A673 (cell line): ENCODE data around the gene GALNT18. TPM values are rescaled to one million over a fixed set of nuclear protein-coding genes. Genes with fewer than 3 reads are reported as not detected.

Source experiments
- BruUV-seq: library from RNA; stranded (reverse); fragments of 400-500 nt; replicated peaks from 2 replicates; lab custom pipeline; 2021; lab: Mats Ljungman, UMichigan
- CTCF ChIA-PET: fragments of 300-600 bp; sonication (Branson Sonifier 250); formaldehyde crosslinking; loops from one replicate; lab custom pipeline; 2022; ENCODE audit warnings: antibody characterized with exemption; lab: Charles Lee
- POLR2A ChIA-PET: fragments of 300-600 bp; sonication (Branson Sonifier 250); formaldehyde crosslinking; loops from one replicate; lab custom pipeline; 2022; ENCODE audit warnings: antibody characterized with exemption; ENCODE audit not compliant: low non-redundant PET; lab: Charles Lee
- DNase-seq: peaks from one replicate; pipeline ENCODE4 v3.0.0-alpha.2; 2015; ENCODE audit warnings: low spot score
- H3K27ac ChIP-seq: fragments of 200-600 bp; sonication (generic); 2 replicates; pipeline ENCODE4 v1.5.1; 2016; ENCODE audit warnings: mixed run types, low read depth, mild to moderate bottlenecking, mixed read lengths, antibody characterized with exemption, low read length; ENCODE audit not compliant: poor library complexity, severe bottlenecking
- H3K27me3 ChIP-seq: fragments of 200-600 bp; sonication (generic); replicated peaks from 2 replicates; pipeline ENCODE4 v1.6.1; 2017; ENCODE audit warnings: mixed run types, low read depth, mild to moderate bottlenecking, mixed read lengths, antibody characterized with exemption, low read length; ENCODE audit not compliant: insufficient read depth, poor library complexity
- H3K36me3 ChIP-seq: fragments of 200-600 bp; sonication (generic); 2 replicates; pipeline ENCODE4 v1.6.1; 2016; ENCODE audit warnings: mixed run types, mild to moderate bottlenecking, mixed read lengths, antibody characterized with exemption, low read length; ENCODE audit not compliant: insufficient read depth, poor library complexity, severe bottlenecking
- H3K4me1 ChIP-seq: fragments of 200-600 bp; sonication (generic); 2 replicates; pipeline ENCODE4 v1.6.1; 2017; ENCODE audit warnings: mixed run types, mild to moderate bottlenecking, mixed read lengths, antibody characterized with exemption, low read length; ENCODE audit not compliant: insufficient read depth, poor library complexity, severe bottlenecking
- H3K4me3 ChIP-seq: fragments of 200-600 bp; sonication (generic); 2 replicates; pipeline ENCODE4 v1.5.1; 2016; ENCODE audit warnings: low read depth, mixed run types, mild to moderate bottlenecking, mixed read lengths, low read length; ENCODE audit not compliant: poor library complexity, severe bottlenecking
- H3K9me3 ChIP-seq: fragments of 200-600 bp; sonication (generic); 2 replicates; pipeline ENCODE4 v1.6.1; 2016; ENCODE audit warnings: mixed run types, low read depth, mild to moderate bottlenecking, mixed read lengths, antibody characterized with exemption, low read length; ENCODE audit not compliant: poor library complexity, severe bottlenecking
- CTCF ChIP-seq: fragments of 300-800, 200-600 bp; sonication (generic); conservative IDR thresholded peaks from 2 replicates; pipeline ENCODE4 v1.5.1; 2017; ENCODE audit warnings: low read depth, mild to moderate bottlenecking, antibody characterized with exemption, low read length, moderate library complexity, mixed read lengths
- EZH2 ChIP-seq: fragments of 200-600 bp; sonication (generic); IDR thresholded peaks from 2 replicates; pipeline ENCODE4 v1.6.1; 2017; ENCODE audit warnings: borderline replicate concordance, low read depth, mild to moderate bottlenecking, mixed read lengths, antibody characterized with exemption, low read length; ENCODE audit not compliant: poor library complexity, severe bottlenecking
- intact Hi-C: fragments of 100-400 bp; cut with micrococcal nuclease; formaldehyde crosslinking; loops from one replicate; pipeline ENCODE4 v1.10.0; 2022; ENCODE audit not compliant: unreplicated experiment
- total RNA-seq: library from RNA; stranded (reverse); gene quantifications from 2 replicates; pipeline ENCODE4 v1.2.3, GENCODE V29; 2021

Gene GALNT18
- total RNA-seq, 1 experiment from 2014 or later = 0.37 TPM

- ChIA-PET POLR2A (no interaction called here), CTCF (no interaction called here)
- Histone ChIP-seq H3K27ac (no peak overlapping the region), H3K9me3 (no peaks in the 10 kb centered on the region), H3K36me3 (no peaks in the 10 kb centered on the region), H3K4me3 (no peak overlapping the region), H3K27me3 (no peaks in the 10 kb centered on the region), H3K4me1 (no peaks in the 10 kb centered on the region)
- DNase-seq = no peak
- no TSS peak for BruUV-seq
- intact Hi-C loops = no loop called here
- TF ChIP-seq EZH2 (no peak), CTCF (no peak)
Observed at GRCh38 chr11:11384829-11385228, 237.0 kb downstream of the GALNT18 start.

GRCh38 chr11:11383995-11384394 is 237.8 kb downstream of the GALNT18 start:
- Histone ChIP-seq H3K4me3 (no peak overlapping the region), H3K9me3 (no peaks in the 10 kb centered on the region), H3K36me3 (no peaks in the 10 kb centered on the region), H3K27me3 (no peaks in the 10 kb centered on the region), H3K27ac (no peak overlapping the region), H3K4me1 (no peaks in the 10 kb centered on the region)
- no TSS peak for BruUV-seq
- TF ChIP-seq EZH2 = no peak
- no peak for TF ChIP-seq CTCF
- DNase-seq = no peak
- intact Hi-C loops = no loop called here
- ChIA-PET POLR2A (no interaction called here), CTCF (no interaction called here)

GRCh38 chr11:11382858-11383532 is 238.8 kb downstream of the GALNT18 start:
- H3K4me3 ChIP-seq = no peak overlapping the region
- CTCF ChIA-PET = no interaction called here
- H3K36me3 ChIP-seq = no peaks in the 10 kb centered on the region
- peak; percentile 38 for DNase-seq
- H3K9me3 ChIP-seq = no peaks in the 10 kb centered on the region
- no peak overlapping the region for H3K27ac ChIP-seq
- no peaks in the 10 kb centered on the region for H3K27me3 ChIP-seq
- BruUV-seq = no TSS peak
- intact Hi-C loops = no loop called here
- TF ChIP-seq EZH2 (no peak), CTCF (no peak)
- H3K4me1 ChIP-seq = no peaks in the 10 kb centered on the region
- POLR2A ChIA-PET = no interaction called here
